Heart left ventricle (tissue), 13 donors: ENCODE measurements around the gene LAMC3.

Experiments used
- CTCF ChIP-seq, 12 donors: fragments of 200-600 bp; sonication (generic) in 4 of 12; IDR thresholded peaks; one replicate each; pipeline versions ENCODE4 v1.5.0 to v1.8.0; 2018 to 2022; ENCODE audit warnings: antibody characterized with exemption in 12 of 12, mild to moderate bottlenecking in 5 of 12
- POLR2A ChIP-seq, 2 donors: fragments of 450-650 bp; IDR thresholded peaks; one replicate each; pipeline ENCODE4 v1.6.1; 2017; ENCODE audit warnings: antibody characterized with exemption in 2 of 2, mild to moderate bottlenecking in 2 of 2, moderate library complexity in 2 of 2
- donor health status: ischemic (EF 13 %, LVEDD 7.1; RV severe dilation, severe dysfunction).
- donor health status: DM: no; HTN: yes; CAD: no.
- donor health status: DM: no; HTN: no; CAD: no.
- donor health status: ischemic (EF 25% LVEDD 6.9; RV normal size, moderate dysfunction).
- donor health status: ischemic (EF 25% LVEDD 5.7; RV mildly dilated, moderate dysfunction).
- donor health status: ischemic (EF 35%, LVEDD 5.7; RV mildly dilated, moderate dysfunction).
- donor health status: nonischemic (EF 11% LVEDD 7.7; RV severe dilation, severe dysfunction).
- donor health status: DM: yes; HTN: yes; CAD: no.
- donor health status: PGD.
- donor health status: ischemic (EF 29% LVEDD 5.4; RV normal size, mild dysfunction).
- donor health status: nonischemic (EF 23%, LVEDD 6.1; RV moderate dilation, normal function).

- TF ChIP-seq CTCF (IDR thresholded peaks at IDR 0.05) (no peak), POLR2A (IDR thresholded peaks at IDR 0.05) (no peak)
Measured at GRCh38 chr9:131013015-131013755, 4.2 kb downstream of the LAMC3 start.
